Breast epithelium (tissue), 3 donors: ENCODE data around the gene NRG3.

ENCODE experiments used
- POLR2A ChIP-seq: fragments of 450-650 bp; IDR thresholded peaks from one replicate; pipeline ENCODE4 v1.6.1; 2016; ENCODE audit warnings: antibody characterized with exemption, mild to moderate bottlenecking, moderate library complexity
- POLR2AphosphoS5 ChIP-seq, 3 donors: sonication (generic); formaldehyde crosslinking; IDR thresholded peaks; one replicate each; pipeline ENCODE4 v1.6.1; 2017; ENCODE audit warnings: antibody characterized with exemption in 3 of 3
- TF ChIP-seq, protein P1 (sequence below), 3 donors: fragments of 450-650 bp; IDR thresholded peaks; one replicate each; pipeline ENCODE4 v1.5.1; 2016 to 2017; ENCODE audit warnings: antibody characterized with exemption in 3 of 3, mild to moderate bottlenecking in 3 of 3, moderate library complexity in 3 of 3

DNA sequence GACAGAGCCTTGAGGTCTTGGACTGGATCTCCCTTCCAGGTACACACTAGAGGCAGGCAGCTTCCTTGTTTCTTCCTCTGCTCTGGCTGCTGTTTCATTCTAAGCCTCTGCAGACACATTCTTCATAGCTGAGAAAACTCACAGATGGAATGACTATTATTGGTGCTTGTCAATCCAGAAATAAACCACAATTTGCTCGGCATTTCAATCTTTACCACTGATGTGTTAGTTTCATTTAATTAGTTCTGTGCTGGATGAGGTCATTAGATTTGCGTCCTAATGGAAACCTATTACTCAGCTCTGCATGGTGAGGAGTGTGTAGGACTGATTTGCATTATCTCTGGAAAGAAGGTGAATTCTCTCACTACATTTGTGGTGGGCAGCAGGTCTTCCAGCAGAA lies 392.5 kb downstream of the NRG3 start:
- TF ChIP-seq, protein P1, sequence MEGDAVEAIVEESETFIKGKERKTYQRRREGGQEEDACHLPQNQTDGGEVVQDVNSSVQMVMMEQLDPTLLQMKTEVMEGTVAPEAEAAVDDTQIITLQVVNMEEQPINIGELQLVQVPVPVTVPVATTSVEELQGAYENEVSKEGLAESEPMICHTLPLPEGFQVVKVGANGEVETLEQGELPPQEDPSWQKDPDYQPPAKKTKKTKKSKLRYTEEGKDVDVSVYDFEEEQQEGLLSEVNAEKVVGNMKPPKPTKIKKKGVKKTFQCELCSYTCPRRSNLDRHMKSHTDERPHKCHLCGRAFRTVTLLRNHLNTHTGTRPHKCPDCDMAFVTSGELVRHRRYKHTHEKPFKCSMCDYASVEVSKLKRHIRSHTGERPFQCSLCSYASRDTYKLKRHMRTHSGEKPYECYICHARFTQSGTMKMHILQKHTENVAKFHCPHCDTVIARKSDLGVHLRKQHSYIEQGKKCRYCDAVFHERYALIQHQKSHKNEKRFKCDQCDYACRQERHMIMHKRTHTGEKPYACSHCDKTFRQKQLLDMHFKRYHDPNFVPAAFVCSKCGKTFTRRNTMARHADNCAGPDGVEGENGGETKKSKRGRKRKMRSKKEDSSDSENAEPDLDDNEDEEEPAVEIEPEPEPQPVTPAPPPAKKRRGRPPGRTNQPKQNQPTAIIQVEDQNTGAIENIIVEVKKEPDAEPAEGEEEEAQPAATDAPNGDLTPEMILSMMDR (IDR thresholded peaks at IDR 0.05): no peak
- TF ChIP-seq POLR2A (no peak), POLR2AphosphoS5 (IDR thresholded peaks at IDR 0.05) (no peak)
